K562 treated with DMSO at 1 percent for 48 hours (cell line): ENCODE results near the gene NDUFA8. TPM values are rescaled to one million over a fixed set of nuclear protein-coding genes. Genes with fewer than 3 reads are reported as not detected.

Experiments
- total RNA-seq: library from RNA; unstranded; fragments of 300-600 nt; gene quantifications from 2 replicates; pipeline ENCODE4 v1.2.3, GENCODE V29; 2022; ENCODE audit warnings: low replicate concordance; ENCODE audit errors: extremely low read depth

NDUFA8 gene
- total RNA-seq, result not detected in 2 replicates

DNA sequence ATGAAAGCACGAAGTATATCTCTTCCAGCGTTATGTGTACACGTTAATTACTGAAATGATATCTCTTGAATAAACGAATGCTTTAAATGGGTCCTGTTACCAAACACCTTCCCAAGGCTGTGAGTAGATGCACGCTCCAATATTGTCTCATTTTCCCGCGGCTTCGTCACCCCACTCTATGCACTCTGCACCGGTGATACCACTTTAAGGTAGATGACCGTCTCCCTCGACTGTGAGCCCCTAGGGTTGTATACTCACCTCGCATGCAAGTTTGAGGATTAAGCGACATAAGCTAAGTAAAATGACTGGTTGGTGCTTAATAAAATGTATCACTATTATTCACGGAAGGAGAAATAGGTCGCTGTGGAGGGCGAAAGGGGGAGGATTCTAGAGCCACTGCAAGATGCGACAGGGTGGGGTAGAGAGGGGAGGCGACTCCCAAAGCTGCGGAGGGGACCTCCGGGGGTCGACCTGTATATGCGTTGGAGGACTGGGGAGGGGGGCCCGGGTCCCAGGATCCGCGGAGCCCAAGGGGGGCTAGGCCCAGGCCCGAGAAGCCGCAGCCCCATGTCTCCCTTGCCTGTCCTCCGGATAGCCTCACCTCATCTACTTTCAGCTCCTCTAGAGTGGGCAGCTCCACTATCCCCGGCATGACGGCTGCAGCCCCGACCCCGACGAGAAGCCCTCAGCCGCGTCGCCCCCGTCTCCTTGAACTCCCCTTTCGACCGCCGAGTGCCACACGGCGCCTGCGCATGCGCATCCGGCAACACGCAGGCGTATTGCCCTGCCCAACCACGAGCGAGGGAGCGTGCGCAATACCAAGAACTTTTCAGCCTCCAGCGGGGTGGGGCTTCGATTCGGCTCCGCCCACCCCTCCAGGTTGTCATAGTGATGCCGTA is at the start of gene NDUFA8, which contains the start of gene MORN5:
TSS of gene NDUFA8 (minus strand) at position 754 of the 899 bp plus-strand sequence. CDS start at position 652, 102 bp downstream.
TSS of gene MORN5 (plus strand) at position 883 of the 899 bp plus-strand sequence. CDS start 65 bp downstream, outside the sequence.

Other genes starting within 250 kb of the NDUFA8 start
- not detected in 2 replicates for gene TTLL11, start 66.5 kb downstream of the NDUFA8 start, total RNA-seq
- not detected in 2 replicates for gene MORN5, start 129 bp upstream of the NDUFA8 start, total RNA-seq
- gene LHX6, start 69.2 kb upstream of the NDUFA8 start, total RNA-seq, result not detected in 2 replicates
- not detected in 2 replicates for gene RBM18, start 105.1 kb upstream of the NDUFA8 start, total RNA-seq
- gene MRRF, start 105.1 kb upstream of the NDUFA8 start, total RNA-seq, result not detected in 2 replicates
- gene PTGS1, start 211.2 kb upstream of the NDUFA8 start, total RNA-seq, result not detected in 2 replicates